Body of pancreas (tissue), 4 donors: ENCODE results near the gene ZBED5. TPM values are rescaled to one million over a fixed set of nuclear protein-coding genes. Genes with fewer than 3 reads are reported as not detected.
"Not testable (repeated sequence)": the region's sequence is repeated elsewhere in the genome, so short reads cannot be mapped to it uniquely, and the experiment has no call there.

Experiments
- ATAC-seq: fragments of 150-250 bp; one replicate; pipeline ENCODE4 v1.9.1; 2016
- DNase-seq, 4 donors: peaks; one replicate each; pipeline ENCODE4 v3.0.0-alpha.2; 2019
- H3K27ac ChIP-seq, 4 donors: fragments of 200-600 bp; sonication (generic); 1 replicate in 3 of 4; 2 replicates in 1 of 4; pipeline versions ENCODE4 v1.5.1 to v1.6.1; 2016 to 2019; ENCODE audit warnings: mild to moderate bottlenecking in 1 of 4, mixed read lengths in 1 of 4, moderate library complexity in 1 of 4
- H3K27me3 ChIP-seq, 2 donors: fragments of 200-600 bp; sonication (generic); one replicate each; pipeline ENCODE4 v1.6.0; 2016; ENCODE audit warnings: mild to moderate bottlenecking in 1 of 2
- H3K36me3 ChIP-seq, 2 donors: fragments of 200-600 bp; sonication (generic); replicated peaks in 1 of 2; 2 replicates each; pipeline ENCODE4 v1.5.1; 2016; ENCODE audit warnings: low read depth in 2 of 2; ENCODE audit not compliant: insufficient read depth in 1 of 2
- H3K4me1 ChIP-seq: fragments of 200-600 bp; sonication (generic); one replicate; pipeline ENCODE4 v1.6.0; 2016
- H3K4me3 ChIP-seq, 2 donors: fragments of 200-600 bp; sonication (generic); 1 replicate in 1 of 2; 2 replicates in 1 of 2; pipeline ENCODE4 v1.5.1; 2016 to 2019
- H3K9me3 ChIP-seq, 3 donors: fragments of 200-600 bp; sonication (generic); 1 replicate in 2 of 3; 2 replicates in 1 of 3; pipeline ENCODE4 v1.5.1; 2016
- POLR2A ChIP-seq, 3 donors: fragments of 450-650 bp; IDR thresholded peaks; one replicate each; pipeline ENCODE4 v1.6.1; 2016; ENCODE audit warnings: antibody characterized with exemption in 3 of 3, mild to moderate bottlenecking in 2 of 3
- WGBS, 2 donors: methylation state at CpG; one replicate each; pipeline ENCODE4 v1.1.5; 2017; 5-methylcytosine and 5-hydroxymethylcytosine counted together
- intact Hi-C: fragments of 100-400 bp; cut with DNase I; formaldehyde crosslinking; loops from one replicate; pipeline ENCODE4 v1.15.1; 2023
- total RNA-seq, 2 donors: library from RNA; depleted of rRNA; stranded (reverse); fragments of >200 nt; gene quantifications; one replicate each; pipeline ENCODE4 v1.1.0, GENCODE V29; 2016
- TF ChIP-seq, protein P1 (sequence below), 7 experiments: fragments of 450-650 bp in 4 of 7; fragments of 200-600 bp in 3 of 7; sonication (generic) in 3 of 7; IDR thresholded peaks; one replicate each; pipeline ENCODE4 v1.5.1; 2016 to 2019; ENCODE audit warnings: antibody characterized with exemption in 7 of 7

Gene ZBED5
- total RNA-seq, 2 donors from 2014 or later: 16.5 to 24.1 TPM

DNA sequence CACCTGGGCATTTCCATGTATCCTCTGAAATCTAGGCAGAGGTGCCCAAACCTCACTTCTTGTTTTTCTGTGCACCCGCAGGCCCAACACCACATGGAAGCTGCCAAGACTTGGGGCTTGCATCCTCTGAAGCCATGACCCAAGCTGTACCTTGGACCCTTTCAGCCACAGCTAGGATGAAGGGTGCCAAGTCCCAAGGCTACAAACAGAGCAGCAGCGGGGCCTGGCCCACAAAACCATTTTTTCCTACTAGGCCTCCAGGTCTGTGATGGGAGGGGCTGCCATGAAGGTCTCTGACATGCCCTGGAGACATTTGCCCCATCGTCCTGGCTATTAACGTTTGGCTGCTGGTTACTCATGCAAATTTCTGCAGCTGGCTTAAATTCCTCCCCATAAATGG, 28.7 kb downstream of the ZBED5 start:
- Histone ChIP-seq H3K4me1 (peaks cover 2% of the 10 kb centered on the region), H3K27ac (no peak overlapping the region), H3K9me3 (no peaks in the 10 kb centered on the region), H3K4me3 (no peak overlapping the region), H3K36me3 (no peaks in the 10 kb centered on the region), H3K27me3 (no peaks in the 10 kb centered on the region)
- TF ChIP-seq, protein P1, sequence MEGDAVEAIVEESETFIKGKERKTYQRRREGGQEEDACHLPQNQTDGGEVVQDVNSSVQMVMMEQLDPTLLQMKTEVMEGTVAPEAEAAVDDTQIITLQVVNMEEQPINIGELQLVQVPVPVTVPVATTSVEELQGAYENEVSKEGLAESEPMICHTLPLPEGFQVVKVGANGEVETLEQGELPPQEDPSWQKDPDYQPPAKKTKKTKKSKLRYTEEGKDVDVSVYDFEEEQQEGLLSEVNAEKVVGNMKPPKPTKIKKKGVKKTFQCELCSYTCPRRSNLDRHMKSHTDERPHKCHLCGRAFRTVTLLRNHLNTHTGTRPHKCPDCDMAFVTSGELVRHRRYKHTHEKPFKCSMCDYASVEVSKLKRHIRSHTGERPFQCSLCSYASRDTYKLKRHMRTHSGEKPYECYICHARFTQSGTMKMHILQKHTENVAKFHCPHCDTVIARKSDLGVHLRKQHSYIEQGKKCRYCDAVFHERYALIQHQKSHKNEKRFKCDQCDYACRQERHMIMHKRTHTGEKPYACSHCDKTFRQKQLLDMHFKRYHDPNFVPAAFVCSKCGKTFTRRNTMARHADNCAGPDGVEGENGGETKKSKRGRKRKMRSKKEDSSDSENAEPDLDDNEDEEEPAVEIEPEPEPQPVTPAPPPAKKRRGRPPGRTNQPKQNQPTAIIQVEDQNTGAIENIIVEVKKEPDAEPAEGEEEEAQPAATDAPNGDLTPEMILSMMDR (IDR thresholded peaks at IDR 0.05): no peak
- no peak for TF ChIP-seq POLR2A (IDR thresholded peaks at IDR 0.05)
- intact Hi-C loops: no loop called here
- DNase-seq (no peak), ATAC-seq (no peak)
- WGBS, 2 donors: 92 to 94% methylated on average over 2 to 4 of the region's 4 CpGs

DNA sequence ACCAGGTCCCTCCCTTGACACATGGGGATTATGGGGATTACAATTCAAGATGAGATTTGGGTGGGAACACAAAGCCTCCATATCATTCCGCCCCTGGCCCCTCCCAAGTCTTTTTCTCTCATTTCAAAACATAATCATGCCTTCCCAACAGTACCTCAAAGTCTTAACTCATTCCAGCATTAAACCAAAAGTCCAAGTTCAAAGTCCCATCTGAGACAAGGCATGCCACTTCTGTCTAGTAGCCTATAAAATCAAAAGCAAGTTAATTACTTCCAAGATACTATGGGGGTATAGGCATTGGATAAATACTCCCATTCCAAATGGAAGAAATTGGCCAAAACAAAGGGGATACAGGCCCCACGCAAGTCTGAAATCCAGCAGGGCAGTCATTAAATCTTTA, 29.5 kb downstream of the ZBED5 start:
- no peaks in the 10 kb centered on the region for H3K9me3 ChIP-seq
- no peak overlapping the region for H3K27ac ChIP-seq
- TF ChIP-seq, protein P1 (IDR thresholded peaks at IDR 0.05): no peak
- no peak for TF ChIP-seq POLR2A (IDR thresholded peaks at IDR 0.05)
- ATAC-seq (no peak), DNase-seq (no peak)
- H3K4me1 ChIP-seq: peaks cover 8% of the 10 kb centered on the region
- WGBS, 2 donors: 78 to 90% methylated on average over 2 of the region's 2 CpGs
- intact Hi-C loops: no loop called here
- no peak overlapping the region for H3K4me3 ChIP-seq
- H3K36me3 ChIP-seq: no peaks in the 10 kb centered on the region
- H3K27me3 ChIP-seq: no peaks in the 10 kb centered on the region

DNA sequence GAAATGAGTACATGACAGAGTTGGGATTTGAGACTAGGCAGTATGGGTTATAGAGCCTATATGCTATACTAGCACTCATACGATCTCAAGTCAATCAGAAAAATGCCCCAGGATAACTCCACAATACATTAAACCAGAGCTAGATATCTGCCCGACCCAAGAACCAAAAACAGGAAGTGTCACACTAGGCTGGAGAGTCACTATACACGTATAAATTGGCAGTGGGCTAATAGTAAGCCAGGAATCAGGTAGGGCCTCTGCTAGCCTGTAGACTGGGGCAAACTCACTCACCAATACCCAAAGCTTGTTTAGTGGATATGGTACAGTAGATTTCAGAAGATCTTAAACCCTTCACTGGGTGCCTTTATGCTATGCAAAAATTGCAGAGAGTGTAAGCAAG, 33.0 kb downstream of the ZBED5 start:
- Histone ChIP-seq H3K4me3 (no peak overlapping the region), H3K27ac (no peak overlapping the region), H3K4me1 (peaks cover 8% of the 10 kb centered on the region), H3K27me3 (no peaks in the 10 kb centered on the region), H3K9me3 (no peaks in the 10 kb centered on the region), H3K36me3 (no peaks in the 10 kb centered on the region)
- no peak for ATAC-seq
- no peak for DNase-seq
- WGBS, 2 donors: 65 to 85% methylated on average over 3 of the region's 3 CpGs
- intact Hi-C loops: no loop called here
- TF ChIP-seq, protein P1 (IDR thresholded peaks at IDR 0.05): no peak

DNA sequence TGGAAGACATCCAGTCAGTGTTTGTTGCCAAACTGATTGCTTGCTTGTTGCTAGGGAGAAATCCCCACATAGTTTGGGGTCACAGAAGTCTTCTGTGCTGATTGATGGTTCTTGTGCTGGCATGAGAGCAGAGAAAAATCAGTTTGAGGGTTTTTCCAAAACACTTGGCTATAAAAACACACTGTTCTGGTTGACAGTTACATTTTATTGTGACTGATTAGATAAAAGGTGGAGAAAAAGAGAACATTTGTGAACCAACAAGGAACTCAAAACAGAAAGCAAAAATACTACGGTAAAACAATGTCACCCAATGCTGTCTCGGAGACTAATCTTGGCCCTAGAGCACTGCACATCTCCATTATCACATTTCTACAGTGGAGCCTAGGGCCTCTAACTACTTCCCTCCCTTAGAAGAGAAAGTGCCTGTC, 34.7 kb downstream of the ZBED5 start:
- Histone ChIP-seq H3K4me3 (no peak overlapping the region), H3K27me3 (no peaks in the 10 kb centered on the region), H3K36me3 (no peaks in the 10 kb centered on the region), H3K9me3 (no peaks in the 10 kb centered on the region), H3K4me1 (peaks cover 8% of the 10 kb centered on the region), H3K27ac (peak overlapping the region in 3 of 4 donors; percentile 53 to 76 (median 66))
- intact Hi-C loops: no loop called here
- peak in 1 of 4 donors; percentile 49 for DNase-seq
- ATAC-seq: peak; percentile 87
- 40 to 42% methylated on average over 2 of the region's 2 CpGs for WGBS, 2 donors
- TF ChIP-seq POLR2A (IDR thresholded peaks at IDR 0.05): peak in 1 of 3 donors; percentile 15
- TF ChIP-seq, protein P1 (IDR thresholded peaks at IDR 0.05): no peak

DNA sequence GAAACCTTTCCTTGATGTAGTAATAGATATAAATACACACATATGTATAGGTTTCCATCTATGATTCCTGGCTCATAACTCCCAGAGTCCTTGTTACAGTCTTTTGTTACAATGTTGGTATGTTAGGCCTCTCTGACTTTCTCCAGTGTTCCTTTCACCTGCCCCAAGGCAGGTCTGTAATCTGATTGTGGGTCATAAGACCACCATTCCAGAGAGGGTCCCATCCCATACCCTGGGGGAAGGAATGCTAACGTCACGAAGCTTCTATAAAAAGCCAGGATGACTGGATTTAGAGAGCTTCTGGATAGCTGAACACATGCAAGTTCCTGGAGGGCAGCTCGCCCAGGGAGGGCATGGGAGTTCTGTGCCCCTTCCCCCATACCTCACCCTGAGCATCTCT, 35.4 kb downstream of the ZBED5 start:
- H3K4me3 ChIP-seq, intact Hi-C loops, H3K9me3 ChIP-seq, H3K4me1 ChIP-seq, DNase-seq, H3K36me3 ChIP-seq, H3K27me3 ChIP-seq: not testable (repeated sequence)
- ATAC-seq: peak; percentile 21
- 67 to 90% methylated on average over 3 of the region's 3 CpGs for WGBS, 2 donors
- H3K27ac ChIP-seq: peak overlapping the region in 3 of 4 donors; percentile 53 to 76 (median 66)
